HepG2 (cell line): Measurements from ENCODE around the gene SRRM2. TPM values are rescaled to one million over a fixed set of nuclear protein-coding genes. Genes with fewer than 3 reads are reported as not detected.

Experiments used
- BCL6 ChIP-seq: IDR thresholded peaks from 2 replicates; pipeline ENCODE4 v1.6.1; 2016; ENCODE audit warnings: missing genetic modification reagents, missing compliant biosample characterization
- FOXM1 ChIP-seq: sonication (generic); formaldehyde crosslinking; IDR thresholded peaks from 2 replicates; pipeline ENCODE4 v1.5.0; 2020; ENCODE audit warnings: missing genetic modification reagents
- KLF6 ChIP-seq: IDR thresholded peaks from 2 replicates; pipeline ENCODE4 v1.8.0; 2016; ENCODE audit warnings: missing biosample characterization, missing genetic modification reagents
- NFKBIZ ChIP-seq: IDR thresholded peaks from 2 replicates; pipeline ENCODE4 v1.6.1; 2018; ENCODE audit warnings: missing genetic modification reagents, missing compliant biosample characterization
- NR1H2 ChIP-seq: sonication (generic); formaldehyde crosslinking; IDR thresholded peaks from 2 replicates; pipeline ENCODE4 v1.8.1; 2022; ENCODE audit warnings: low read depth, missing genetic modification reagents, borderline replicate concordance
- PCBP2 ChIP-seq: fragments of 200-400 bp; formaldehyde crosslinking; optimal IDR thresholded peaks from 2 replicates; pipeline ENCODE3; 2018; ENCODE audit warnings: low read length, low read depth; ENCODE audit not compliant: poor library complexity, severe bottlenecking
- PHF21A ChIP-seq: sonication (generic); formaldehyde crosslinking; IDR thresholded peaks from 2 replicates; pipeline ENCODE4 v1.5.0; 2020; ENCODE audit warnings: mild to moderate bottlenecking, missing genetic modification reagents
- POLR2AphosphoS5 ChIP-seq: IDR thresholded peaks from 2 replicates; pipeline ENCODE4 v1.6.1; 2012; ENCODE audit warnings: low read depth, low read length
- PRPF4 ChIP-seq: fragments of 200-400 bp; formaldehyde crosslinking; IDR thresholded peaks from 2 replicates; pipeline ENCODE4 v1.6.1; 2016; ENCODE audit warnings: low read length, low read depth; ENCODE audit not compliant: poor library complexity, severe bottlenecking
- RBM22 ChIP-seq: fragments of 200-400 bp; formaldehyde crosslinking; optimal IDR thresholded peaks from 2 replicates; pipeline ENCODE3; 2017; ENCODE audit warnings: mild to moderate bottlenecking, low read length, moderate library complexity
- RXRB ChIP-seq: IDR thresholded peaks from 2 replicates; pipeline ENCODE4 v1.6.1; 2016; ENCODE audit warnings: borderline replicate concordance, missing genetic modification reagents, missing compliant biosample characterization
- TEAD3 ChIP-seq: optimal IDR thresholded peaks from 2 replicates; pipeline ENCODE3; 2016; ENCODE audit warnings: borderline replicate concordance
- TEF ChIP-seq: sonication (generic); formaldehyde crosslinking; IDR thresholded peaks from 2 replicates; pipeline ENCODE4 v1.5.0; 2020; ENCODE audit warnings: missing genetic modification reagents
- ZNF17 ChIP-seq: sonication (generic); formaldehyde crosslinking; IDR thresholded peaks from 2 replicates; pipeline ENCODE4 v1.5.0; 2020; ENCODE audit warnings: mild to moderate bottlenecking, missing genetic modification reagents
- ZNF260 ChIP-seq: sonication (generic); formaldehyde crosslinking; IDR thresholded peaks from 2 replicates; pipeline ENCODE4 v1.4.0; 2020; ENCODE audit warnings: missing genetic modification reagents, low read depth, mild to moderate bottlenecking, borderline replicate concordance
- ZNF382 ChIP-seq: sonication (generic); formaldehyde crosslinking; IDR thresholded peaks from 2 replicates; pipeline ENCODE4 v1.5.0; 2020; ENCODE audit warnings: missing genetic modification reagents, mild to moderate bottlenecking, borderline replicate concordance
- ZNF607 ChIP-seq: sonication (generic); formaldehyde crosslinking; IDR thresholded peaks from 2 replicates; pipeline ENCODE4 v1.5.1; 2020; ENCODE audit warnings: missing genetic modification reagents, mild to moderate bottlenecking, borderline replicate concordance
- ZUFSP ChIP-seq: sonication (generic); formaldehyde crosslinking; IDR thresholded peaks from 2 replicates; pipeline ENCODE4 v1.9.0; 2021; ENCODE audit warnings: missing genetic modification reagents, mild to moderate bottlenecking, borderline replicate concordance
- polyA plus RNA-seq, 8 experiments: library from polyadenylated mRNA; depleted of rRNA in 3 of 8; stranded (reverse) in 7 of 8; unstranded in 1 of 8; fragments of >200 nt; fragmentation: Illumina TruSeq in 4 of 8; extraction: Trizol in 4 of 8; gene quantifications; 2 replicates each; pipeline versions ENCODE4 v1.2.1 to v1.2.3, GENCODE V29; 2011 to 2016; ENCODE audit warnings: low read depth in 4 of 8, missing spikeins in 1 of 8, mixed read lengths in 1 of 8; ENCODE audit not compliant: insufficient read depth in 1 of 8
- total RNA-seq, 5 experiments: library from RNA; depleted of rRNA; stranded (reverse); fragments of >200 nt; fragmentation: Illumina TruSeq; extraction: Trizol; gene quantifications; 2 replicates each; pipeline ENCODE4 v1.2.3, GENCODE V29; 2016; ENCODE audit warnings: low read depth in 1 of 5
- TF ChIP-seq, protein P1 (sequence below): sonication (generic); formaldehyde crosslinking; IDR thresholded peaks from 2 replicates; pipeline ENCODE4 v1.4.0; 2020; ENCODE audit warnings: missing genetic modification reagents, borderline replicate concordance
- TF ChIP-seq, protein P2 (sequence below): sonication (generic); formaldehyde crosslinking; IDR thresholded peaks from 2 replicates; pipeline ENCODE4 v1.4.0; 2020; ENCODE audit warnings: low read depth, mild to moderate bottlenecking, missing genetic modification reagents

The SRRM2 gene
- total and polyA plus RNA-seq, 2 of the 13 experiments (the other 11 are each of a cell fraction or from before 2014, with no cell fraction given): 50.4 to 112 TPM

DNA sequence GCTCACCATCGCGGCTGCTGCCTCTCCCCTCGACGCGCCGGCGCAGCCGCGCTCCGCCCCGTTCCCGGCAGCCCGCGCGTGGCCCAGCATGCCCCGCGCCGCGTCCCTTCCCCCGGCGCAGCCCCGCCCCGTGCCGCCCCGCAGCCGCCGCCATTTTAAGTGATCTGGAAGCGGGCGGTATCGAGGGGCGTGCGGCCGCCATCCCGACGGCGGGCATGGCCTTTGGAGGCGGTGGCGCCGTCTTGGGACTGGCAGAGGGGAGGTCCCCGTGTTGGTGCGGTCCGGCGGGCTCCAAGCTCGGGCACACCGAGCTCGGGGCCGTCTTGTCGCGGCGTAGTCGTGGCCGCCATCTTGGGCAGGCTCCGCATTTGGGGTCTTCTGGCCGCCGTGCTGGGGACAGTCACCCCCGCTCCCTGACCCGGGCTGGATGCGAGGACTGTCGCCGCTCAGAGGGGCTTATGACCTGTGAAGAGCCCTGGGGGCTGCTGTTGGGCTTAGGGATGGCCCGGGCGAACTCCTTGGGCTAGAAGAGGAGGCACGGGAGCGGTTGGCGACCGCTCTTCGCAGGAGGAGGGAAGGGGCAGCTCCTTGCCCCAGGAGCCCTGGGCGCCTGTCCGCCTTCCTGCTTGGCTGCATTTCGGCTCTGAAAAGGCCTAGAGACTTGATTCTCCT lies 24.9 kb downstream of the SRRM2 start, which contains the start of gene ELOB (continued):
- TF ChIP-seq NR1H2 (CRISPR knock-in tag) (no peak), NFKBIZ (CRISPR knock-in tag) (no peak), ZNF382 (no peak), ZNF260 (CRISPR knock-in tag) (no peak), TEF (CRISPR knock-in tag) (no peak), RBM22 (no peak), PCBP2 (no peak), TEAD3 (CRISPR knock-in tag) (peak; percentile 35), ZNF607 (CRISPR knock-in tag) (peak; percentile 49; the same call in 1 of the 2 replicates), ZUFSP (no peak), POLR2AphosphoS5 (peak; percentile 75), KLF6 (CRISPR knock-in tag) (0 out of 2 replicates have a peak, but pooled peaks have one; percentile 35), FOXM1 (CRISPR knock-in tag) (no peak; the same call in 1 of the 2 replicates), ZNF17 (CRISPR knock-in tag) (0 out of 2 replicates have a peak, but pooled peaks have one; percentile 3), RXRB (CRISPR knock-in tag) (no peak), PHF21A (CRISPR knock-in tag) (no peak), PRPF4 (no peak), BCL6 (CRISPR knock-in tag) (peak; percentile 37; the same call in 1 of the 2 replicates)
- TF ChIP-seq, protein P1, sequence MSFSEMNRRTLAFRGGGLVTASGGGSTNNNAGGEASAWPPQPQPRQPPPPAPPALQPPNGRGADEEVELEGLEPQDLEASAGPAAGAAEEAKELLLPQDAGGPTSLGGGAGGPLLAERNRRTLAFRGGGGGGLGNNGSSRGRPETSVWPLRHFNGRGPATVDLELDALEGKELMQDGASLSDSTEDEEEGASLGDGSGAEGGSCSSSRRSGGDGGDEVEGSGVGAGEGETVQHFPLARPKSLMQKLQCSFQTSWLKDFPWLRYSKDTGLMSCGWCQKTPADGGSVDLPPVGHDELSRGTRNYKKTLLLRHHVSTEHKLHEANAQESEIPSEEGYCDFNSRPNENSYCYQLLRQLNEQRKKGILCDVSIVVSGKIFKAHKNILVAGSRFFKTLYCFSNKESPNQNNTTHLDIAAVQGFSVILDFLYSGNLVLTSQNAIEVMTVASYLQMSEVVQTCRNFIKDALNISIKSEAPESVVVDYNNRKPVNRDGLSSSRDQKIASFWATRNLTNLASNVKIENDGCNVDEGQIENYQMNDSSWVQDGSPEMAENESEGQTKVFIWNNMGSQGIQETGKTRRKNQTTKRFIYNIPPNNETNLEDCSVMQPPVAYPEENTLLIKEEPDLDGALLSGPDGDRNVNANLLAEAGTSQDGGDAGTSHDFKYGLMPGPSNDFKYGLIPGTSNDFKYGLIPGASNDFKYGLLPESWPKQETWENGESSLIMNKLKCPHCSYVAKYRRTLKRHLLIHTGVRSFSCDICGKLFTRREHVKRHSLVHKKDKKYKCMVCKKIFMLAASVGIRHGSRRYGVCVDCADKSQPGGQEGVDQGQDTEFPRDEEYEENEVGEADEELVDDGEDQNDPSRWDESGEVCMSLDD (CRISPR knock-in tag): no peak
- TF ChIP-seq, protein P2, sequence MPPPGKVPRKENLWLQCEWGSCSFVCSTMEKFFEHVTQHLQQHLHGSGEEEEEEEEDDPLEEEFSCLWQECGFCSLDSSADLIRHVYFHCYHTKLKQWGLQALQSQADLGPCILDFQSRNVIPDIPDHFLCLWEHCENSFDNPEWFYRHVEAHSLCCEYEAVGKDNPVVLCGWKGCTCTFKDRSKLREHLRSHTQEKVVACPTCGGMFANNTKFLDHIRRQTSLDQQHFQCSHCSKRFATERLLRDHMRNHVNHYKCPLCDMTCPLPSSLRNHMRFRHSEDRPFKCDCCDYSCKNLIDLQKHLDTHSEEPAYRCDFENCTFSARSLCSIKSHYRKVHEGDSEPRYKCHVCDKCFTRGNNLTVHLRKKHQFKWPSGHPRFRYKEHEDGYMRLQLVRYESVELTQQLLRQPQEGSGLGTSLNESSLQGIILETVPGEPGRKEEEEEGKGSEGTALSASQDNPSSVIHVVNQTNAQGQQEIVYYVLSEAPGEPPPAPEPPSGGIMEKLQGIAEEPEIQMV (CRISPR knock-in tag): 0 out of 2 replicates have a peak, but pooled peaks have one; percentile 15
